HG03025 (cell line): ENCODE measurements around the gene FATE1.

Experiments
- ATAC-seq: cut with Tn5 transposase; IDR thresholded peaks from one replicate; pipeline ENCODE4 v1.9.1; 2021; ENCODE audit warnings: mild to moderate bottlenecking, moderate library complexity; ENCODE audit not compliant: unreplicated experiment, low FRiP score

The FATE1 gene

GRCh38 chrX:151738751-151739150 is 22.9 kb downstream of the FATE1 start:
- no peak for ATAC-seq

- no peak for ATAC-seq
These were observed 25.8 kb downstream of the FATE1 start for GRCh38 chrX:151741606-151742005.

GRCh38 chrX:151742311-151742710 is 26.5 kb downstream of the FATE1 start:
- ATAC-seq: no peak

- ATAC-seq: no peak
These were observed 28.0 kb downstream of the FATE1 start for GRCh38 chrX:151743651-151744470.

GRCh38 chrX:151745651-151746050 is 29.8 kb downstream of the FATE1 start:
- ATAC-seq: no peak

- no peak for ATAC-seq
These were observed 30.7 kb downstream of the FATE1 start for GRCh38 chrX:151746502-151746901.

- no peak for ATAC-seq
These were observed 34.7 kb downstream of the FATE1 start for GRCh38 chrX:151750511-151750910.

GRCh38 chrX:151752847-151753246 is 37.0 kb downstream of the FATE1 start:
- ATAC-seq: no peak

GRCh38 chrX:151753313-151754046 is 37.6 kb downstream of the FATE1 start:
- peak; percentile 73 for ATAC-seq

- no peak for ATAC-seq
These were observed 38.2 kb downstream of the FATE1 start for GRCh38 chrX:151754047-151754429.

GRCh38 chrX:151754641-151755215 is 38.9 kb downstream of the FATE1 start:
- no peak for ATAC-seq

GRCh38 chrX:151759041-151759708 is 43.3 kb downstream of the FATE1 start:
- no peak for ATAC-seq

GRCh38 chrX:151762802-151763201 is 47.0 kb downstream of the FATE1 start:
- ATAC-seq: no peak

GRCh38 chrX:151763711-151764110 is 47.9 kb downstream of the FATE1 start:
- no peak for ATAC-seq

GRCh38 chrX:151765026-151765425 is 49.2 kb downstream of the FATE1 start:
- no peak for ATAC-seq

- no peak for ATAC-seq
These were observed 55.9 kb downstream of the FATE1 start for GRCh38 chrX:151771726-151772125.
